ENCODE measurements around the gene AJM1.

AJM1 gene

DNA sequence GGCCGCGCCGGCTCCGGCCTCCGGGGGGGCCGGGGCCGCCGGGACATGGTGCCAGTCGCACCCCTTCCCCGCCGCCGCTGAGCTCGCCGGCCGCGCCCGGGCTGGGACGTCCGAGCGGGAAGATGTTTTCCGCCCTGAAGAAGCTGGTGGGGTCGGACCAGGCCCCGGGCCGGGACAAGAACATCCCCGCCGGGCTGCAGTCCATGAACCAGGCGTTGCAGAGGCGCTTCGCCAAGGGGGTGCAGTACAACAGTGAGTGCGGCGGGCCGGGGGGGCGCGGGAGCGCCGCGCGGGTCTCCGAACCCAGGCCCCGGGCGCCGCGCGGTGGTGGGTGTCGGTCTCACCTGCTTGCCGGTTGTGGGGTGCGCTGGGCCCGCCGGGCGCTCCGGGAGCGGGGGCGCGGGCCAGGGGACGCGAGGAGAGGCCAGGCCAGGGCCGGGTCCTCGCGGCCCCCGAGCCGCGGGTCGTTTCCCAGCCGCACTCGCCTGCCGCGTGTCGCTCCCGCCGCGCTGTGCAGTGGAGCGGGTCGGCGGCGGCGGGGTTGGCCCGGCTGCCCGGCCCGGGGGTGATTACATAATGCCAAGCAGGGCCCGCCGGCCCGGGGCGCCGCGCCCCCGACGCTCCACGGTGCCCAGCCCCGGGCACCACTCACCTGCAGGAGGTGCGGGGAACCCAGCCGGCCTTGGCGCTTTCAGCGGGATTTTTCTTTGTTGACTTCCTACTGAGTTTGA, 34.0 kb upstream of the AJM1 start:
- peak; percentile 30 for DNase-seq

DNA sequence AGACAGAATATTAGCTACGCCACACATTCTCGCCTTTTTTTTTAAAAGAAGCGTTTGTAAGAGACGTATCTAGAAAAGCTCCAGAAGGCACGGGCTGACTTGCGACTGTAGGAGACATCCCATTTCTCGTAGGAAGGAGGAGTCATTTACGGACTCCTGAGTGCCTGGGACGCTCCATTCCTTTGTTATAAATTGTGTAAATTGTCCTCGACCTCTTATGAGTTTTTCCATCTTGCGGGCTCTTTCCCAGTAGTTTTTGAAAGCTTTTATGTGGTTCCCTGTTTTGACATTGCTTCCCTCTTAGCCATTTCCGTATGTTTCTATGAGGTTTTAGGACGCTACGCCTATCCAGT, 33.5 kb upstream of the AJM1 start:
- DNase-seq, result no peak

- DNase-seq, result no peak
Observed at GRCh38 chr9:136814725-136815421, 27.4 kb upstream of the AJM1 start.

- no peak for DNase-seq
Observed at GRCh38 chr9:136815422-136815782, 26.9 kb upstream of the AJM1 start.

GRCh38 chr9:136820971-136821825, 21.1 kb upstream of the AJM1 start:
- no peak for DNase-seq

DNA sequence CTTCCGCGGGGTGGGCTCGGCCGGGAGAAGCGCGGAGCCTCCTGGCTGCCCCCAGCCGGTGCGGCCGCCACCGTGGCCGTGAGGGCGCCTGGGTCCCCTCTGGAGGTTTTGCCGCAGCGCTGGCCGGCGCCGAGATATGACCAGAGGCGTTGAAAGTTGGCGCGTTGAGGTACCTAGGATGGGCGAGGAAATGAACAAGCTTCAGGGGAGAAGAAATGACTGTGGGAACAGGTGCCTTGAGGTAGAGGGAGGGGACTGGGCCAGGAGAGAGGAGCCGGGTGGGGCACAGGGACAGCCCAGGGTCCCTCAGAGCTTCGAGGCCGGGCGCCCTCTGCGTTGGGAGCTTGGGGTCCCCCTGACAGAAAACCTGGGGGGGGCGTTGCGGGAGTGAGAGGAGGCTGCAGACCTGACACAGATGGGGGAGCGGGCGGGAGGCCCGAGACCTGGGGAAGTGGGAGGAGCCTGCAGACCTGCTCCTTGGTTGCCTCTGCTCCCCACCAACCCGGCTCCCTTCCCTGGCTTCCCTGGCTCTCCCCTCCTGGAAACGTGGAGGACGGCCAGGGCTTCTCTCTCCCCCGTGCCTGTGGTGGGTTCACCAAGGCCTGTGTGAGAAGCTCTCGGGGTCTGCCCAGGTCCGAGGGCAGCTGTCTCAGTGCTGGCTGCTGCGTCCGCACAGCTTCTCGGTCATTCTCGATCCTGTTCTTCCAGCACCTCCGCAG, 20.3 kb upstream of the AJM1 start:
- no peak for DNase-seq

DNA sequence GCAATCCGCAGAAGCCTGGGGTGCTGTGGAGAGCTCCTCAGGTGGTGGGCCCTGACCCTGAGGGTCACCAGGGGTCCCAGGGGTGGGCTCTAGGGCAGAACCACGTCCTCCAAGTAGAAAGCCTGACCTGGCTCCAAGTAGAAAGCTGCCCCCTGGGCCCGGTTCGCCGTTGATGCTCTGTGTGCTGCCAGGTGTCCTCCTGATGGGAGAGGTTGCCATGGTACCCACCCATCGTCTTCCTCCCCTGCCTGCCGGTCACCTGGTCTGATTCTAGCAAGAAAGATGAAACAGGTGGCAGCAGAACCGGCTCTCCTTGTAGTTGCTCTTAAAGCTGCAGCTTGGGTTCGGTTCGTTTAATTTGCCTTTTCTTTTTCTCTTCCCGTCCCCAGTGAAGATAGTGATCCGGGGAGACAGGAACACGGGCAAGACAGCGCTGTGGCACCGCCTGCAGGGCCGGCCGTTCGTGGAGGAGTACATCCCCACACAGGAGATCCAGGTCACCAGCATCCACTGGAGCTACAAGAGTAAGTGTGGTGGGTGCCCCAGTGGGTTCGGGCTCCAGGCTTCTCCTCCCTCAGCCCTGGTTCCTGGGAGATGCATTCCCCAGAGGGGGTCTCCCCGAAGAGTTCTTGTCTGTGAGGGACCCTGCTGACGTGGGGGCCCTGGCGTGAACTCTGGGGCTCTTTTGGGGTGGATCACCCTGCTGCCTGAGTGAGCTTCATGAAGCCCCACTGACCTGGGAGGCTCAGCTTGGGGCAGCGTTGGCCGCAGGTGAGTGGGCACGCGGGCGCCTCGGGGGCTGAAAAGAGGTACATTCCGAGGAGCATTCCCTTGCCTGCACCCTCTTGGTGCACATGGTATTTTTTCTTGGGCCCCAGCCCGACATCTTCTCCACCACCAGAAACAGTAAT, 18.9 kb upstream of the AJM1 start:
- no peak for DNase-seq

DNA sequence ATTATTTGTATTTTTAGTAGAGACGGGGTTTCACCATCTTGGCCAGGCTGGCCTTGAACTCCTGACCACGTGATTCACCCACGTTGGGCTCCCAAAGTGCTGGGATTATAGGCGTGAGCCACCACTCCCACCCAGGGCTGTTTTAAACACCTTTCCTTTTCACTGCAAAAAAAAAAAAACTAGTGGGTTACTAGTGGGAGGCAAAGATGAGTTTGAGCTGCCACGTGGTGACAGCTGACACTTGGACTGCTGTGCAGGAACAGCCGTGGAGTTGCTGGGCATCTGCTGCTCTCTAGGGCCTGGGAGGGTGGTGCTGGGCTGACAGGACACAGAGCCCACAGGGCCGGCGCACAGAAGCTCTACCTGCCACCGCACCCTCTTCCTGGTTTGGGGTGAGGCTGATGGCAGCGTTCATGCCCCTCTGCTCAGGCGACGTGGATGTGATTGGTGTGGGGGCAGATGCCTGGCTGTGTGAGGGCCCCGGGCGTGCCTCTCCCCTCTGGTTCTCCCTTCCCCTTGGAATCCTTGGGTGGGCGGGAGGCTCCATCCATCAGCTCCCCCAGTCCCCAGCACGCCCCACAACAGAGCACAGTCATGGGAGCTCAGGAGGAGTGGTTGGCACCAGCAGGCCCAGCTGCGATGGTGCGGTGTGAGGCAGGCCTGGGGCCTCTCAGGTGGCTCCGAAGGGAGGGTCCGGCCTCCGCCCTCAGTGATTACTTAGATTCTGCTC, 17.6 kb upstream of the AJM1 start:
- no peak for DNase-seq

- DNase-seq, result no peak
Observed at GRCh38 chr9:136825295-136826187, 16.7 kb upstream of the AJM1 start.

GRCh38 chr9:136826188-136826541, 16.1 kb upstream of the AJM1 start:
- DNase-seq, result no peak

DNA sequence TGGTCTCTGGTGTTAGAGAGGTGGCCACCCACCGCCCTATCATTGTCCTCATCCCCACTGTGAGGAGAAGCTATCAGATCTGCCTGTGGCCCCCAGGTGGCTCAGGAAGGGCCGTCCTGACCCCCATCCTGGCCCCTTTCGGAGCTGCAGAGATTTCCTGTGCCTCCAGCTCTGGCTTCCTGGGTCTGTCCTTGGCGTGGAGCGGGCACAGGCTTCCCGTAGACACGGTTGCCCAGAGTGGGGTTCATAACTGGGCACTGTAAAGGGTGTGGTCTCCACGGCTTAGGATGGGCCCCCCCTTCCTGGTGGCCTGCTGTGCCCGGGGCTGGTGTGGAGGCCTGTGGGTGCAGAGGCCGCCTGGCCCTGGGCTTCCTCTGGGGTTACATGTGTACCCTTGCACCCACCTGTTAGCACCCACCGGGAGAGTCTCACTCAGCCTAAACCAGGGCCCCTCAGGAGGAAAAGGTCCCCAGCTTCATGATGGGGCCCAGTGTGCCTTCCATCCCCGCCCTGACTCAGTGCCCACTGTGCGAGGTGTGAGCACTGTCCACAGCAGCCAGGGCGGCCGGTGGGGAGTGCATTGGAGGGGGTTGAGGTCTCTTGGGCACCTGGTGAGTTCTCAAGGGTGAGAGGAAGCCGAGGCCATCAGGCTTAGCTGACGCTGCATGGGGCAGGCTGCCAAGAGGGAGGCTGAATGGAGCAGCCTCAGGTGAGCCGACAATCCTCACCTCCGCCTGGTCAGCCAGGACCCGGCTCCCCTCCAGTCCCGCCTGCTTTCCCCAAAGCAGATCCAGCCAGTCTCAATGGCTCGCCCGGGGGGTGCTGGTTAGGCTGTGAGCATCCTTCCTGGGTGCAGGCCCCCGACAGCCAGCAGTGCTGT, 15.3 kb upstream of the AJM1 start:
- no peak for DNase-seq

- no peak for DNase-seq
Observed at GRCh38 chr9:136827794-136828473, 14.3 kb upstream of the AJM1 start.

DNA sequence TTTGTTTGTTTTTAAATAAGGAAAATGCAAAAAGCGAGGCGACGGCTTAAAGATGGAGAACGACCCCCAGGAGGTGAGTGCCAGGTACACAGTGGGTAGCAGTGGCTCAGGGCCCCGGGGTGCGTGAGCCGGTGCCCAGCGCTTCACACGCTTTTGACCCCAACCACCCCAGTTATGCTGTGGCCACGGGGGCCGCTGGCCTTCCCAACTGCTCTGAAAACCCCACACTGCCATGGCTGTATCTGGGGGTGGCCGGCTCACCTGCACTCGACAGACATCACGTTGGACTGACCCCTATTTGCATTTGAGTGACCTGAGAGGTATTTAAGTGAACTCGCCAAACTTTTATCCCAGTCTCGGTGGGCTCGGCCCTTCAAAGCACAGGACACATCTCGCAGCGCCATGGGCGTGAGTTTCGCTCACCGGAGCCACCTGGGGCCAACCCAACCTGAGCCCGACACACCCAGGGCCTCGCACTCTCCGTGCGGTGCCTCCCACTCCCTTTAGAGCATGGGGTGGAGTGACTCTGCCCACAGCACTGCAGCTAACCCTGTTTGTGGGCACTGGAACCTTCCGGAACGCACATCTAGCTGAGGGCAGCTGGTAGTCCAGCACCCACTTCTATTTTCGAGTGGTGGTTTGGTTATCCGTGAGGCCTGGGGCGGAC, 13.7 kb upstream of the AJM1 start:
- no peak for DNase-seq

DNA sequence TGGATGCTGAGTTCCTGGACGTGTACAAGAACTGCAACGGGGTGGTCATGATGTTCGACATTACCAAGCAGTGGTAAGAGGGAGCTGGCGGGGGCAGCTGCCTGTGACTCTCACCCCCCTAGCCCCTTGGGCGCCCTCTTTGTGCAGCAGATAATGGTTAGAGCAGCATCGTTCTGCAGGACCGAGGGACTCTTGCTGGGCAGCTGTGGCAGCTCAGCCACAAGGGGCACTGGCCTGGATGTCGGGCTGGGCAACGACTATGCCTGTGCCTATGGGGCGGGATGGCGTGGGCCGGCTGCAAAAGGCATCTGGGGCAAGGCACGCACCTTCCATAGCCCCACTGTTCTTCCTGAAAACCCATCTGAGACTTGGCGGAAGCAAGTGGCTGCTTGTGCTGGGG, 12.9 kb upstream of the AJM1 start:
- DNase-seq, result no peak

GRCh38 chr9:136829981-136830885, 12.0 kb upstream of the AJM1 start:
- no peak for DNase-seq

DNA sequence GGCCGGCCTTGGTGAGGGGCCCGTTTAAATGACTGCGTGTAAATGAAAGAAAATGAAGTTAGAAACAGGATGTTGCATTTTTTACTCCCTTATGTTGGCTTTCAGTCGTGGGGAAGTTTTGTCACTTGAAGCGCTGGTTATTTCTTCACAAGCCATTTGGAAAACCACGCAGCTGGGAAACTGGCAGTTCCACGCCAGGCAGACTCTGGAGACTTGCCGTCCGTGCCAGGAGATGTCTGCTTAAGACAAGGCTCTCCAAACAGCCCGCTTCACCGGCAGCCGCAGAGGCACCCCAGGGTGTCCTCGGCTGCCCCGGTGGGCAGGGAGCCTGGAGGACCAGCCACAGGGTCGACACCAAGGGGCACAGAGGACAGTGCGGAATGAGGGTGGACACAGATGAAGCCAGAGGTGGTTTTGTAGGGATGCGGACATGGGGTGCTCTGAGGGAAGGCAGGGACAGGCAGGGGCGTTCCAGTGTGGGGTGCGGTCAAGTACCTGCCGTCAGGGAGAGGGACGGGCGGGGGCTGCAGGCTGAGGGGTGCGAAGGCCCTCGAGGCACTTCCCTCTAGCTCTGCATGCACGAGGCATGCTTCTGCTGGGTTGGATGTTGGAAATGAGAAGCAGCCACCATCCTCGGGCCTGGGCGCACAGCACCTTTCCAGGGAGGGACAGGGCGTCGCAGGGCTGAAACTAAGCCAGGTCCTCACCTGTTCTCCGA, 11.1 kb upstream of the AJM1 start:
- no peak for DNase-seq

Data from COR-L47 (cell line).